Lower leg skin (tissue), 4 donors: ENCODE measurements around the gene UBASH3B. TPM values are rescaled to one million over a fixed set of nuclear protein-coding genes. Genes with fewer than 3 reads are reported as not detected.

ENCODE experiments used
- DNase-seq, 2 donors: peaks; one replicate each; pipeline ENCODE4 v3.0.0-alpha.2; 2019; ENCODE audit warnings: low spot score in 2 of 2
- H3K4me3 ChIP-seq: fragments of 200-600 bp; sonication (generic); 2 replicates; pipeline ENCODE4 v1.5.1; 2017; ENCODE audit warnings: mild to moderate bottlenecking, low read depth; ENCODE audit not compliant: poor library complexity, severe bottlenecking
- CTCF ChIP-seq, 3 donors: fragments of 450-650 bp; IDR thresholded peaks; one replicate each; pipeline ENCODE4 v1.5.1; 2016; ENCODE audit warnings: antibody characterized with exemption in 3 of 3, mild to moderate bottlenecking in 3 of 3, moderate library complexity in 2 of 3
- POLR2A ChIP-seq, 2 donors: fragments of 450-650 bp; IDR thresholded peaks; one replicate each; pipeline ENCODE4 v1.6.1; 2016 to 2017; ENCODE audit warnings: antibody characterized with exemption in 2 of 2, mild to moderate bottlenecking in 1 of 2, moderate library complexity in 1 of 2
- WGBS, 2 donors: methylation state at CpG; one replicate each; pipeline ENCODE4 v1.1.5; 2018; 5-methylcytosine and 5-hydroxymethylcytosine counted together
- intact Hi-C: fragments of 100-400 bp; cut with DNase I; formaldehyde crosslinking; loops from one replicate; pipeline ENCODE4 v1.15.0; 2023; ENCODE audit warnings: low total_unique reads
- total RNA-seq, 4 donors: library from RNA; depleted of rRNA; stranded (reverse); fragments of >200 nt; gene quantifications; one replicate each; pipeline ENCODE4 v1.1.0, GENCODE V29; 2016

The UBASH3B gene
- total RNA-seq, 4 donors from 2014 or later: 14.2 to 58.4 (median 35.6) TPM

DNA sequence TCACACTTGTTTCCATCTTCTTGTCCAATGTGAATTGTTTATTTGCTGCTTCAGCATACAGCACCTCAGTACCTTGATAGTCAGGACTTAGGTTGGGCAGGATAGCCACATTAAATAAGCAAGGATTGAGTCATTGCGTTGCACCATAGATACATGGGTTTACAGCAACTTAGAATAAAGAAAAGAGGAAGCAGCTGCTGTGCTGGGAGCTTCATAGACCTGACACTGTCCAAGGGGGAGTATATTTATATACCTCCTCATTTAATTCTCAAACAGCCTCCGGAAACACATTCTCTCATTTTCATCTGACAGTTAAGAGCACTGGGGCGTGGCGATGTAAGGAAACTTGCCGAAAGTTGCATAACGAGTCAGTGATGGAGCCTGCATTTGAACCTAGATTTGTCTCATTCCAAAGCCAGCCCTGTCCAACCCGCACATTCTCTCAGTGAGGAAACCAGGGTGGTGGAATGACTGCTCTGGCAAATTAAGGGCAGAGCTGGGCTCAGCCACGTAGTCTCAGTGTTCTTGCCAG lies 42.2 kb downstream of the UBASH3B start:
- intact Hi-C loops: no loop called here
- 38 to 40% methylated on average over 8 of the region's 8 CpGs for WGBS, 2 donors
- no peak for TF ChIP-seq POLR2A (IDR thresholded peaks at IDR 0.05)
- TF ChIP-seq CTCF (IDR thresholded peaks at IDR 0.05): no peak
- DNase-seq: peak in 1 of 2 donors; percentile 18
- no peak overlapping the region for H3K4me3 ChIP-seq

DNA sequence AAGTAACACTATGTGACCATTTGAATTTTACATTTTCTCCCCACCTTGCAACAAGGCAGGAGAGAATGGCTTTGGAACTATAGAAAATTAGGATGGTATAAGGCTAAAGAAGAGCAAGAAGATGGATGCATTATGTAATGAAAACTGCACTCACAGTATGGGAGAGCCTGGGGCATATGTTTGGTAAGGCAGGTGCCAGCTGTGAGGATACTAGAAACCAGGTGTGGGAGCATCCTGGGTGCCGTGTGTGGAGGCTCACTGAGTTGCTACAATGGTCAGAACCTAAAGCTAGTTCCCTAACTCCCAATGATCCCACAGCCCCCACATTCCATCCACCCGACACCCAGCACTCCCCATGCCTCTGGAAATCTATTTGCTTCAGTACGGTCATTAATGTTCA lies 42.9 kb downstream of the UBASH3B start:
- no peak overlapping the region for H3K4me3 ChIP-seq
- no peak for DNase-seq
- intact Hi-C loops: no loop called here
- TF ChIP-seq CTCF (IDR thresholded peaks at IDR 0.05): no peak
- no peak for TF ChIP-seq POLR2A (IDR thresholded peaks at IDR 0.05)
- 79 to 88% methylated on average over 3 of the region's 3 CpGs for WGBS, 2 donors

- H3K4me3 ChIP-seq: no peak overlapping the region
- no peak for TF ChIP-seq POLR2A (IDR thresholded peaks at IDR 0.05)
- no peak for TF ChIP-seq CTCF (IDR thresholded peaks at IDR 0.05)
- 86% methylated on average over 3 of the region's 3 CpGs for WGBS, 2 donors
- no peak for DNase-seq
- intact Hi-C loops: no loop called here
These were observed 45.1 kb downstream of the UBASH3B start for GRCh38 chr11:122700666-122701065.

DNA sequence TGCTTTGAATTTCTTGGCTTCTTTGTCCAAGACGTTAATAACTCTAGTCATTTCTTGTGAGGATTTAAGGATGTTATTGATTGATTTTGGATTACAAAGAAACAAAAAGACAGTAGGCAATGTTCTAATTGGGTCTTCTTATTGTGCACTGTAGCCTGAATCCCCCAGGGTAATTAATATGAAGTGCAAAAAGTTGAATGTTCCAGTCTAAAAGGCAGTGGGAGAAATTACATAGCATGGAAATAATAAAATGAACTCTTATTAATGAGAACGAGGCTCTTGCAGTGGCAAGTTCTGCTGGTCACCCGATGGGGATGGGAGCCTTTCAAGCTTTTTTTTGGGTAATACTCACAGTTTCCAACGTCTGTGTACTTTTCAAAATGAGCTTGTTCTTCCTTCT lies 45.6 kb downstream of the UBASH3B start:
- DNase-seq: no peak
- WGBS, 2 donors: 33 to 55% methylated on average over 4 of the region's 4 CpGs
- no peak for TF ChIP-seq POLR2A (IDR thresholded peaks at IDR 0.05)
- intact Hi-C loops: no loop called here
- no peak overlapping the region for H3K4me3 ChIP-seq

DNA sequence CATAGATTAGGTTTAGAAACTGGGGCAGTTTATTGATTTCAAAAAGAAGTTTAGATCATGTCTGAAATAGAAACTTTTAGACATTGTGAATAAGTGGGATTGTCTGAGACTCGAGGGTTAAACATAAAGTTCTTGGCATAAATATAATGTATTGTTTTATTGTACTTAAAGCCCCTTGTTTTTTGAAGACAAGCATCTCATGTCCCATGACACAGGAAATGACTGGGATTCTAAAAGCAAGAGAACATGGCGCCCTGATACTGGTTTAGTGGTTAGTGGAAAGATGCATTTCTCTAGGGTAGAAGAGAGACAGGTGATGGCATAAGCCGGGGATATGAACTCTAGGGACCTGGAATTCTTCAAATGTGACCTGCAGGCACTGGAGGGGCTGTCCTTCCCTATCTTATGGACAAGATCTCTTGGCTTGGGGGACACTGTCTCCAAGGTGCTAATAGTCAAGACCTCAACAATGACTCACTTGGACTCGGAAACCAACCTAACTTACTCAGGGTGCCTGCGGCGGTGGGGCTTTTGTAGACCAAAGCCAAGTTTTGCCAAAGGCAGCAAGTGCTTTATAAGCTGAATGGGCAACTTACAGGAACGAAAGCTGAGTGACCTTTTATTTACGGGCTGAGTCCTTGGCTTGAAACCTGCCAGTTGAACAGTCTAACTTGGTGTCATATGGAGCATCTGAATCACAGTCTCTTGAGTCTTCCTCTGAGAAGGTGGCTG lies 48.2 kb downstream of the UBASH3B start:
- intact Hi-C loops: no loop called here
- no peak overlapping the region for H3K4me3 ChIP-seq
- TF ChIP-seq CTCF (IDR thresholded peaks at IDR 0.05): no peak
- no peak for TF ChIP-seq POLR2A (IDR thresholded peaks at IDR 0.05)
- no peak for DNase-seq
- WGBS, 2 donors: 84 to 90% methylated on average over 8 of the region's 8 CpGs

- intact Hi-C loops: no loop called here
- no peak overlapping the region for H3K4me3 ChIP-seq
- no peak for DNase-seq
- TF ChIP-seq POLR2A (IDR thresholded peaks at IDR 0.05) (no peak), CTCF (IDR thresholded peaks at IDR 0.05) (no peak)
- 90 to 99% methylated on average over 7 of the region's 7 CpGs for WGBS, 2 donors
These were observed 49.9 kb downstream of the UBASH3B start for GRCh38 chr11:122705396-122705795.
